Bronchial epithelial cell (primary cell): ENCODE measurements around the gene GPX3. TPM values are rescaled to one million over a fixed set of nuclear protein-coding genes. Genes with fewer than 3 reads are reported as not detected.

ENCODE experiments used
- DNase-seq: peaks from one replicate; pipeline ENCODE4 v3.0.0-alpha.2; 2010; ENCODE audit warnings: low read depth
- FAIRE-seq: peaks from 2 replicates; lab custom pipeline; 2011; peaks lifted over from hg19 to GRCh38; lab: Jason Lieb, UNC
- H3K27me3 ChIP-seq: 2 replicates; pipeline ENCODE4 v1.5.1; 2011; ENCODE audit warnings: low read length; ENCODE audit not compliant: control insufficient read depth, insufficient read depth
- H3K36me3 ChIP-seq: 2 replicates; pipeline ENCODE4 v1.5.1; 2011; ENCODE audit warnings: low read length; ENCODE audit not compliant: control insufficient read depth, insufficient read depth
- H3K4me3 ChIP-seq: 2 replicates; pipeline ENCODE4 v1.5.1; 2011; ENCODE audit warnings: mild to moderate bottlenecking, low read depth, low read length, control low read depth
- total RNA-seq: library from RNA; depleted of rRNA; stranded (reverse); fragments of >200 nt; gene quantifications from 2 replicates; pipeline ENCODE4 v1.2.1, GENCODE V29; 2014
- TF ChIP-seq, protein P1 (sequence below): IDR thresholded peaks from 2 replicates; pipeline ENCODE4 v1.5.1; 2011; ENCODE audit warnings: mild to moderate bottlenecking, moderate library complexity, low read length, control low read depth, inconsistent platforms; ENCODE audit not compliant: insufficient read depth, severe bottlenecking

Gene GPX3
- total RNA-seq, 1 donor from 2014 or later, result 79.0 TPM

DNA sequence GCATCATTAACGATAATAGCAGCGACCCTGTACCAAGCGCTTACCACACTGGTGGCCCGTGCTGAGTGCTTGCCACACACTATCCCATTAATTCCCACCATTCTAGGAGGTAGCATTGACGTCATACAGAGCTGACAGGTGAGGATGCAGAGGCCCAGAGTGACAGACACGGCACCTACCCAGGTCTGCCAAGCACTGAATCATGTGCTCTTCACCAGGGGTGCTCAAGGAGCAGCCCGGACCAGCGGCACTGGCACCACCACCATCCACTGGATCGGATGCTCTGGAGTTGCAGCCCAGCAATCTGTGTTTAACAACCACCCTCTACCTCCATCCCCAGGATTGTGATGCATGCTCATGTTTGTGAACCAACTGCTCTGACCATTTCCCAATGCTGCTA lies 57.0 kb downstream of the GPX3 start:
- FAIRE-seq, result no peak
- no peak overlapping the region for H3K4me3 ChIP-seq
- TF ChIP-seq, protein P1, sequence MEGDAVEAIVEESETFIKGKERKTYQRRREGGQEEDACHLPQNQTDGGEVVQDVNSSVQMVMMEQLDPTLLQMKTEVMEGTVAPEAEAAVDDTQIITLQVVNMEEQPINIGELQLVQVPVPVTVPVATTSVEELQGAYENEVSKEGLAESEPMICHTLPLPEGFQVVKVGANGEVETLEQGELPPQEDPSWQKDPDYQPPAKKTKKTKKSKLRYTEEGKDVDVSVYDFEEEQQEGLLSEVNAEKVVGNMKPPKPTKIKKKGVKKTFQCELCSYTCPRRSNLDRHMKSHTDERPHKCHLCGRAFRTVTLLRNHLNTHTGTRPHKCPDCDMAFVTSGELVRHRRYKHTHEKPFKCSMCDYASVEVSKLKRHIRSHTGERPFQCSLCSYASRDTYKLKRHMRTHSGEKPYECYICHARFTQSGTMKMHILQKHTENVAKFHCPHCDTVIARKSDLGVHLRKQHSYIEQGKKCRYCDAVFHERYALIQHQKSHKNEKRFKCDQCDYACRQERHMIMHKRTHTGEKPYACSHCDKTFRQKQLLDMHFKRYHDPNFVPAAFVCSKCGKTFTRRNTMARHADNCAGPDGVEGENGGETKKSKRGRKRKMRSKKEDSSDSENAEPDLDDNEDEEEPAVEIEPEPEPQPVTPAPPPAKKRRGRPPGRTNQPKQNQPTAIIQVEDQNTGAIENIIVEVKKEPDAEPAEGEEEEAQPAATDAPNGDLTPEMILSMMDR, result no peak

DNA sequence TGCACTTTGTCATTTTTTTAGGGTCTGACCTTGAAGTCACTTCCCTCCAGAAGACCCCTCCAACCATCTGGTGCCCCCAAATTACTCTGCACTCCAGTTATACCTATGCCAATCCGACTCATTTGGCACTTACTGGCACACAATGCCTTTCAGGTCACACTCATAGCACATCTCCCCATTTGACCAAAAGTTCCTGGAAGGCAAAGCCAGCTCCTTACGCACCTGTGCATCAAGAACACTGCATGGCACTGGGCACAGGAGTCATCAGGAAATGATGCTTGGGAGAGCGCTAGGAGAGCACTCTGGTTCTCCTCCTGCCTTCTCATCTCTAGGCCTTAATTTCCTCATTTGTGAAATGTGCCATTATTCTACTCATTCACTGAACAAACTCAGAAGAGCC lies 57.6 kb downstream of the GPX3 start:
- H3K27me3 ChIP-seq, result no peaks in the 10 kb centered on the region
- TF ChIP-seq, protein P1, result no peak
- peaks cover 7% of the 10 kb centered on the region for H3K36me3 ChIP-seq
- FAIRE-seq (no peak), DNase-seq (no peak)
- H3K4me3 ChIP-seq, result no peak overlapping the region

More for the DNA sequence above, 57.0 kb downstream of the GPX3 start:
- Histone ChIP-seq H3K36me3 (peaks cover 7% of the 10 kb centered on the region), H3K27me3 (no peaks in the 10 kb centered on the region)
- no peak for DNase-seq

Other genes with a start within 250 kb of the GPX3 start
- gene SMIM3, start 241.8 kb upstream of the GPX3 start, total RNA-seq, result 3.4 and 3.7 TPM in 2 replicates
- not detected in 2 replicates for gene IRGM, start 174.1 kb upstream of the GPX3 start, total RNA-seq
- 3.1 and 4.7 TPM in 2 replicates for gene ZNF300, start 115.6 kb upstream of the GPX3 start, total RNA-seq
- gene TNIP1, start 60.4 kb downstream of the GPX3 start, total RNA-seq, result 65.6 and 75.3 TPM in 2 replicates
- gene ANXA6, start 137.2 kb downstream of the GPX3 start, total RNA-seq, result 1.3 and 11.3 TPM in 2 replicates
- gene CCDC69, start 203.5 kb downstream of the GPX3 start, total RNA-seq, result 0.79 and 1.7 TPM in 2 replicates
- 85.4 and 121 TPM in 2 replicates for gene GM2A, start 232.6 kb downstream of the GPX3 start, total RNA-seq